MM.1S (cell line): ENCODE measurements around the gene CMTM5.

Experiments
- CTCF ChIP-seq: fragments of 300-600 bp; sonication (generic); IDR thresholded peaks from 2 replicates; pipeline ENCODE4 v1.5.1; 2016; ENCODE audit warnings: antibody characterized with exemption, low read length, mixed read lengths
- EZH2 ChIP-seq: fragments of 300-600 bp; sonication (generic); optimal IDR thresholded peaks from 2 replicates; pipeline ENCODE3; 2017; ENCODE audit warnings: low read depth, mild to moderate bottlenecking, antibody characterized with exemption, low read length, mixed read lengths
- EZH2phosphoT487 ChIP-seq: fragments of 300-600 bp; sonication (generic); IDR thresholded peaks from 2 replicates; pipeline ENCODE4 v1.6.1; 2018; ENCODE audit warnings: antibody characterized with exemption, low read length

DNA sequence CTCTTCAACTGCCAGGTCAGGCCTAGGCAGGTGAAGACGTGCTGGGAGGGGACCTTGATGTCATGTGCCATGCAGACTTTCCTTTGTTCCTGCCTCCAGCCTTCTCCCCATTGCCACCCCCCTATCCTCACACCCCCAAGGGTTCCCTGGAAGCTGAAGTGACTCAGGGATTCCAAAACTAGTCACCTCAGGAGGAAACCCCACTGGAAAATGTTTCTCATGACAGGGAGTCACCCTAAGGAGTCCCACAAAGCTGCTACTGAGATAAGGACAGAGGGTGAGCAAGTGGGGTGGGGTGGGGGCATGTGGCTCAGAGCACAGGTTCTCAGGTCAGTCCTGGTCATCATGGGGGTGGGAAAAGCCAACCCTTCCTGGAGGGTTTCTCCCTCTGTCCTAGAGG, 6.6 kb upstream of the CMTM5 start:
- TF ChIP-seq CTCF = no peak
- no peak for TF ChIP-seq EZH2
- no peak for TF ChIP-seq EZH2phosphoT487
